IPS-15b (cell line): ENCODE results near the gene RAB13.

ENCODE experiments used
- H3K27me3 ChIP-seq: one replicate; pipeline ENCODE4 v1.6.1; 2013; ENCODE audit warnings: low read length; ENCODE audit not compliant: control insufficient read depth, insufficient read depth
- H3K36me3 ChIP-seq: one replicate; pipeline ENCODE4 v1.6.1; 2013; ENCODE audit warnings: low read length; ENCODE audit not compliant: control insufficient read depth, insufficient read depth
- H3K4me1 ChIP-seq: one replicate; pipeline ENCODE4 v1.6.1; 2013; ENCODE audit warnings: mild to moderate bottlenecking, low read length; ENCODE audit not compliant: control insufficient read depth, insufficient read depth
- H3K4me3 ChIP-seq: one replicate; pipeline ENCODE4 v1.5.1; 2013; ENCODE audit warnings: low read depth, low read length
- H3K9ac ChIP-seq: one replicate; pipeline ENCODE4 v1.6.1; 2013; ENCODE audit warnings: low read depth, mild to moderate bottlenecking, low read length
- H3K9me3 ChIP-seq: one replicate; pipeline ENCODE4 v1.6.1; 2013; ENCODE audit warnings: mild to moderate bottlenecking, low read length; ENCODE audit not compliant: control insufficient read depth, insufficient read depth

RAB13 gene

DNA sequence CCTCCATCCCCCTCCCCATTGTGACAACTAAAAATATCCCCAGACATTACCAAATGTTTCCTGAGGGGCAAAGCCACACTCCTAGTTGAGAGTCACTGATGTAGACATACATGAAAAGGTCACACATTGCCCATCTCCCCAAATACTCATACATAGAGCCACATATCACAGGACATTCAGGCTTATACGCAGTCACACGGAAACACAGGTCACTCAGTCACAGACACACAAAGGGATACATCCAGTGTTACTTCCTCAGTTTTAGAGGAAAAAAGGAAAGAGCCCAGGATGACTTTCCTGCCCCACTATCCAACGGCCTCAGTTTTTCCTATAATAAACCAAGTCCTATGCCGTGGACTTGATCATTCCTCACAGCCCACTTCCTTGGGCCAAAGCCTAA, 24.7 kb downstream of the RAB13 start:
- peak overlapping the region; percentile 98 for H3K4me3 ChIP-seq
- H3K9me3 ChIP-seq: no peaks in the 10 kb centered on the region
- peaks cover 16% of the 10 kb centered on the region for H3K4me1 ChIP-seq
- H3K27me3 ChIP-seq: no peaks in the 10 kb centered on the region
- H3K36me3 ChIP-seq: peaks cover 12% of the 10 kb centered on the region
- peak overlapping the region; percentile 84 for H3K9ac ChIP-seq

DNA sequence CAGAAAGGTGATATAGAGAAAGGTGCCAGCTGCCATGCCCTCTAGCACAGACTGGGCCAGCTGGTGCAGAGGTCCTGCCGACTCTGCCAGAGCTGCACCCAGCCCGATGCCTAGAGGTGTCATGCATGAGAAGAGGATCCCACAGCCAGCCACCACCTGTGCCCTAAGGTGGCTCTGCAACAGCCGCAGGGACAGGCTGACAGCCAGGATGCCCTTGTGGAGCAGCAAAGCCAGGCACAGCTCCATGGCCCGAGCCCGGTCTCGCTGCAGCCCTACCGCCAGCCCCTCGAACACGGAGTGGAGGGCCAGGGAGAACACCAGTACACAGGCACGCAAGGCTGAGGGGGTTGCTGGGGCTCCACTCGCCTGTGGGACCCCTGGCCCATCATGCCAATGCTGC, 25.9 kb downstream of the RAB13 start:
- Histone ChIP-seq H3K9ac (no peak overlapping the region), H3K4me1 (peaks cover 16% of the 10 kb centered on the region), H3K9me3 (no peaks in the 10 kb centered on the region)

DNA sequence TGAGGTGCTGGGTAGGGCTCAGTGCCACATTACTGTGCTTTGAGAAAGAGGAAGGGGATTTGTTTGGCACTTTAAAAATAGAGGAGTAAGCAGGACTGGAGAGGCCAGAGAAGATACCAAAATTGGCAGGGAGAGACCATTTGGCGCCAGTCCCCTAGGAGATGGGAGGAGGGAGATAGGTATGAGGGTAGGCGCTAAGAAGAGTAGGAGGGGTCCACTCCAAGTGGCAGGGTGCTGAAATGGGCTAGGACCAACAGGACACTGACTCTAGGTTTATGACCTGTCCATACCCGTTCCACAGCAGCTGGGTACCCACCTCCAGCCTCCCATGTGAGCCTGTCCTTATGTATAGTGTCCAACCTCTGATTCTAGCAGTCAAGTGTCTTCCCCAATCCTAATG, 26.7 kb downstream of the RAB13 start:
- Histone ChIP-seq H3K4me1 (peaks cover 16% of the 10 kb centered on the region), H3K9ac (no peak overlapping the region), H3K4me3 (no peak overlapping the region), H3K9me3 (no peaks in the 10 kb centered on the region), H3K36me3 (peaks cover 14% of the 10 kb centered on the region), H3K27me3 (no peaks in the 10 kb centered on the region)

More for the DNA sequence above, 25.9 kb downstream of the RAB13 start:
- Histone ChIP-seq H3K4me3 (no peak overlapping the region), H3K36me3 (peaks cover 12% of the 10 kb centered on the region), H3K27me3 (no peaks in the 10 kb centered on the region)

DNA sequence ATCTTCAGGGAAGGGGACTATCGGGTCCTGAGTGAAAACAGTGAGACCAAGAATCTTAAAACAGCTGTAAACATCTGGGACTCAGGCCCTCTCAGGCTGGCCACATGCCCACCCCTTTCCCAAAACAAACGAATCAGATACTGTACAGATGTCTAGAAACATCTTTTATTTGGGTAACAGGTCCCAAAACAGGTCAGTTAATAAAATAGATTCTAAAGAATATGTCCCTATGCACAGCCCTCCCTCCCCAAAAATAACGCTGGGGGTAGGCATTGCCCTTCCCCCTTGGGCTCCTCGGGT, 27.2 kb downstream of the RAB13 start:
- no peak overlapping the region for H3K9ac ChIP-seq
- no peak overlapping the region for H3K4me3 ChIP-seq
- H3K9me3 ChIP-seq: no peaks in the 10 kb centered on the region
- H3K36me3 ChIP-seq: peaks cover 14% of the 10 kb centered on the region
- H3K27me3 ChIP-seq: no peaks in the 10 kb centered on the region
- peaks cover 16% of the 10 kb centered on the region for H3K4me1 ChIP-seq

DNA sequence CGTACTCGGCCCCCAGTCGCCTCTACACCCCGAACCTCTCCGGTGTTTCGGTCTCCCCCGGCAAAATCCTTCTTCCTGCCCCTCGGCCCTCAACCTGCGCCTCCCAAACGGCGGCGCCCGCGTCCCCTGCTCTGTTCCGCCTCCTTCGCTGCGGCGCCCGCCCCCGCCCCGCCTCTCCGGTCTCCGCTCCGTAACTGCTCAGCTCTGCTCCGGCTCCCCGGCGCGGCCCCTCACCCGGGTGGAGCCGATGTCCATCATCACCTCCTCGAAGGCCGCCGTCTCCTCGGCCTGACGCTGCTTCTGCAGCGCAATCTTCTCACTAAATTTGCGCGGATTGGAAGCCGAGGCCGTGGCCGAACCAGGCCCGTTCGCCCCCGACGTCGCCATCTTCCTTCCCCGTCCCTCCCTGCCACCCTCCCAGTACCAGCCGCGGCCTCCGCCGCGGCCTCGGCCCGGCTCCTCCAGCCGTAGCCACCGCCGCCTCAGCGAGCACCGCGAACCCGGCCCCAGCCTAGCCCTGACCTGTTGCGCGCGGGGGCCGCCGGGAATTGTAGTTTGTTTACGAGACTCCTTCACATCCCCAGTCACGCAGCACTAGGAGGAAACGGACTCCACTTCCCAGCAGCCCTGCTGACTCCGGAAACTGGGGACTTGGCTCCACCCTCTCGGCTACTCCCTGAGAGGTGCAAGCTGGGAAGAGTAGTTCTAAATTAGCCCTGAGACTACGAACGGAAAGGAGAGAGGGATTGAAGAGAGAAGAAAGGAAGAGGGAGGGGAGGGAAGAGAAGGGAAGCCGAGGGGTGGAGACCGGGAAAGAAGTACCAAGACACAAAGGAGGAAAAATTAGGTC, 27.8 kb downstream of the RAB13 start, which contains the start of gene CRTC2:
CRTC2 (minus strand) TSS at position 502 of the 850 bp plus-strand sequence; CDS start at position 387, 115 bp downstream.
- Histone ChIP-seq H3K27me3 (no peaks in the 10 kb centered on the region), H3K36me3 (peaks cover 16% of the 10 kb centered on the region), H3K4me1 (peaks cover 16% of the 10 kb centered on the region), H3K4me3 (peak within 1 kb of the TSS; percentile 97), H3K9me3 (no peaks in the 10 kb centered on the region), H3K9ac (peak within 1 kb of the TSS; percentile 71)

DNA sequence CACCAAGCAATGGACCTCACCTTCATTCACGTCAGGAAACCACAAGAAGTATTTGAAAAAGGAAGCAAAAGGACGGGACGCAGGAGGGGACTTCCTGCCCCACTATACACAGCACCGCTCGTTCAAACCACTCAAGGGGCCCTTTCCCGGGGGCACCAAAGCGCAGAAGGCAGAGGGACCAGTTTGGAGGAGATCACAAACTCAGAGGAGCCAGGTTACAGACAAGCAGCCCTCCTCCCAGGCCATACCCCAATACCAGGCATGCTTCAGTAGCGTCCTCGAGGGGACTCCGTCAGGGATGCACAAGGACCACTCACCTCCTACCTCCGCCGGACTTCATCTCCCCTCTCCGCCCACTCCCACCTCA, 28.4 kb downstream of the RAB13 start:
- Histone ChIP-seq H3K27me3 (no peaks in the 10 kb centered on the region), H3K9me3 (no peaks in the 10 kb centered on the region), H3K36me3 (peaks cover 19% of the 10 kb centered on the region), H3K4me1 (peaks cover 16% of the 10 kb centered on the region), H3K4me3 (peak overlapping the region; percentile 97), H3K9ac (peak overlapping the region; percentile 71)

DNA sequence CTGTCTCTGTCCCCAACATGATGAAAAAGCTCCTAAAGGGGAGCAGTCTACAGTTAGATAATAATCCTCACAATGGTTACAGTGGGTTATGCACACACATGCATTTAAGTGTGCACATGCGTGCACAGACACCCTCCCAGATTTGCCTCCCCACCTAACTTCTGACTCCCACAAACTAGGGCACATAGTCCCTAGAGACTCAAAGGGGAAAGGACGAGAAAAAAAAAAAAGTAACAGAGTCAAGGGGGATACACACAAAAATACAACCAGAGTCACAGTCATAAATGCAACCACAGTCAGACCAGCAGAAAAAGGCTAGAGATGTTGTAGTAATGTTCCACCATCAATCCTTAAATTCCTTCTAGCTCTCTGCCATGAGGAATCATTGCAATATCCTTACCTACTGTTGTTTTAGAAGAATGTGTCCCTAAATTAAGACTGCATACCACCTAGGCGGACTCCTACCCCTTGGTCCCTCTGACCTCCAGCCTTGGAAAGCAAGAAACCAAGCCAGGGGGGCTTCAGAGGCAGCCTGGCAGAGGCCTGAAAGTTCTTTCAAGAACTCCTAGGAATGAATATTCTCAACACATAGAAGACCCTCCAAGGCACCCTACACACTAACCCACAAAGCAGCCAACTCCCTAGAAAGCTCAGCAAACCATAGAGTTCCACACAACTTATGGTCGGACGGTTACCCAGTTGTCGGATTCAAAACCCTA, 29.0 kb downstream of the RAB13 start:
- Histone ChIP-seq H3K4me1 (peaks cover 15% of the 10 kb centered on the region), H3K9ac (peak overlapping the region; percentile 71), H3K36me3 (peaks cover 24% of the 10 kb centered on the region), H3K9me3 (no peaks in the 10 kb centered on the region), H3K27me3 (no peaks in the 10 kb centered on the region), H3K4me3 (peak overlapping the region; percentile 97)

DNA sequence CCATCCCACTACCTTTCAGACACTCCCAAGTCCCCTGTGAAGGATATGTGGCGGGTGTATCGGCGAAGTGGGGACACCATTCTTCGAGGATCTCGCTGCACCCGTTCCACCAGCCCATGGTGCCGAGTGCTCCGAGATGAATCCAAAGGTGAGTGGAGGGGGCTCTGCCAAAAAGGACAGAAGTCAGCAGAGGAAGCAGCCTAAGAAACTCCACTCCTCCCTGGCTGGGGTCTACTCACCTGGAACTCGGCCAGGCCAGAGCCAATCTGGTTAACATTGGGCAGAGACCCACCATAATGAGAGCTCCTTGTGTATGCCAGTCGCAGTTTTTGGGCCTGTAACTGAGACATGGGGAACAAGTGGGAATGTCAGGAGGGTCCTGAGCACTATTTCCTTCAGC, 31.3 kb downstream of the RAB13 start:
- no peaks in the 10 kb centered on the region for H3K27me3 ChIP-seq
- peaks cover 7% of the 10 kb centered on the region for H3K4me1 ChIP-seq
- H3K9ac ChIP-seq: no peak overlapping the region
- H3K9me3 ChIP-seq: no peaks in the 10 kb centered on the region
- no peak overlapping the region for H3K4me3 ChIP-seq
- peaks cover 25% of the 10 kb centered on the region for H3K36me3 ChIP-seq

DNA sequence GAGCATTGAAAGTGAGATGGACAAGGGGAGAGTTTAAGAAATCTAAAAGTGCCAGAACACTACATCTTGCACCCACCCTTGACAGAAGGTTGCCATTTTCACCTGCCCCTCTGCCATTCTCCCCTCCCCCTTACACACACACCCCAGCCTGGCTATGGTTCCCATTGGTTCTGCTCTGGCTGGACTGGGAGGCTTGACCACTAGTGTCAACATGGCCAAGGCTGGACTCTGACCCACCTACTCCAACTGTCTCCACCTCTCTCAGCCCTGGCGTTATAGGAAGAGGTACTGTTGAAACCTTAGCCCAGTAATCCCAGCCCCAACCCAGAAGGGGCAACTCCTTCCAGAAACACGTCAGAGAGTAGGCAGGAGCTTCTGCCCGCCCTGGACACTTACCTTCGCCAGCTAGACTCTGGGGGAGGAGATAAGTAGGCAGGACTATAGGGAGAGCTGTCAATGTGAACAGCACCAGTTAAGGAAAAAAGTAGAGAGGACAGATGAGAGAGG, 32.2 kb downstream of the RAB13 start:
- Histone ChIP-seq H3K27me3 (no peaks in the 10 kb centered on the region), H3K9me3 (no peaks in the 10 kb centered on the region), H3K4me1 (peaks cover 4% of the 10 kb centered on the region), H3K36me3 (peaks cover 25% of the 10 kb centered on the region), H3K9ac (no peak overlapping the region), H3K4me3 (no peak overlapping the region)

DNA sequence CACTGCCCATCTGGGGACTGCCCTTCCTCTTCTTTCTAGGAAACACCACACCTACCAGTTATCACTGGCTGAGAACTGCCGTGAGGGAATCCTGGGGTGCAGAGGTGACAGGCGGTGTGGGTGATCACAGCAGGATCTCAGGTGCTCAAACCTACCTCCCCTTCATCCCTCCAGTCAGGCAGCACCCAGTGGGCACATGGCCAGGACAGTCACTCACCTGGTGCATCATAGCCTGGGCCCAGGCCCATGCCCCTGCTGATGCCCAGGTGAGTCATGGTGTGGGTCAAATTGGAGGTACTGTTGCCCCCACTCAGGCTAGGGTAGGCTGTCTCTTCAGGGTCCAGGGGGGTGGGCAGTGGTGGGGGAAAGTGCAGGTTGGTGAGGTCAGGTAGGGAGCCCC, 34.3 kb downstream of the RAB13 start:
- peaks cover 34% of the 10 kb centered on the region for H3K36me3 ChIP-seq

DNA sequence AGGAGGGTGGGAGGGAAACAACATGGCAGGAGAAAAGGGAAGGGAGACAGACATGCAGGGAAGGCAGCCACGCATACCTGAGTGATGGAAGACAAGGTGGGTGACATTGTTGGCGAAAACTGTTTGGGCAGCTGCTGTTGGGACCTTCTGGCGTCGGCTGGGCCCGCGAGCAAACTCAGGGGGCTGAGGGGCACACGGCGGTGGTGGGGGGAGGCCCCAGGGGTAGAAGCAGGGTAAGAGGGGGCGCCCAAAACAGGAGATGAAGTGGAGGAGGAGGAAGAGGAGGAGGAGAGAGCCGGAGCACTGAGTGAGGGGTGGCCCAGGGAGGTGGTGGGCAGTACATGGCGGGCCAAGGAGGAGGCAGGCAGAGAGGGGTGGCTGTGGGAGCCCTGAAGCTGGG, 35.0 kb downstream of the RAB13 start:
- Histone ChIP-seq H3K9ac (no peak overlapping the region), H3K9me3 (no peaks in the 10 kb centered on the region), H3K4me1 (no peaks in the 10 kb centered on the region), H3K36me3 (peaks cover 37% of the 10 kb centered on the region), H3K4me3 (no peak overlapping the region), H3K27me3 (no peaks in the 10 kb centered on the region)

More for the DNA sequence above, 34.3 kb downstream of the RAB13 start:
- Histone ChIP-seq H3K4me3 (no peak overlapping the region), H3K4me1 (no peaks in the 10 kb centered on the region), H3K9ac (no peak overlapping the region), H3K27me3 (no peaks in the 10 kb centered on the region), H3K9me3 (no peaks in the 10 kb centered on the region)
